Central memory CD8-positive, alpha-beta T cell (primary cell): ENCODE measurements around the gene CEACAM20.
"Not testable (repeated sequence)": the region's sequence is repeated elsewhere in the genome, so short reads cannot be mapped to it uniquely, and the experiment has no call there.

Experiments used
- ATAC-seq: fragments of 150-1000 bp; cut with Tn5 transposase; replicated peaks from 2 replicates; pipeline ENCODE4 v1.10.0; 2022; ENCODE audit warnings: mild to moderate bottlenecking, moderate FRiP score, moderate number of reproducible peaks; ENCODE audit not compliant: poor library complexity, severe bottlenecking; ENCODE audit errors: extremely low read depth
- DNase-seq, 2 donors: peaks; one replicate each; pipeline ENCODE4 v3.0.0; 2021; ENCODE audit warnings: low spot score in 2 of 2
- H3K27ac Mint-ChIP-seq: one replicate; pipeline ENCODE4 v1.8.0; 2022; ENCODE audit warnings: low read depth, mild to moderate bottlenecking, moderate library complexity, mixed read lengths
- H3K27me3 Mint-ChIP-seq: one replicate; pipeline ENCODE4 v1.8.0; 2022; ENCODE audit warnings: mixed read lengths
- H3K36me3 Mint-ChIP-seq: one replicate; pipeline ENCODE4 v1.8.0; 2022; ENCODE audit warnings: mild to moderate bottlenecking, moderate library complexity, mixed read lengths; ENCODE audit not compliant: insufficient read depth
- H3K4me1 Mint-ChIP-seq: one replicate; pipeline ENCODE4 v1.8.0; 2022; ENCODE audit warnings: mixed read lengths
- H3K4me3 Mint-ChIP-seq: one replicate; pipeline ENCODE4 v1.8.0; 2022; ENCODE audit warnings: mild to moderate bottlenecking, moderate library complexity, mixed read lengths
- H3K9me3 Mint-ChIP-seq: one replicate; pipeline ENCODE4 v1.8.0; 2022; ENCODE audit warnings: mixed read lengths

The CEACAM20 gene

GRCh38 chr19:44509478-44509877, 20.0 kb downstream of the CEACAM20 start:
- Mint-ChIP-seq H3K9me3 (peaks cover 15% of the 10 kb centered on the region), H3K27ac (no peak overlapping the region), H3K36me3 (no peaks in the 10 kb centered on the region), H3K4me1 (no peaks in the 10 kb centered on the region), H3K4me3 (no peak overlapping the region), H3K27me3 (peaks cover 75% of the 10 kb centered on the region)
- DNase-seq: no peak
- ATAC-seq: no peak

- peak; percentile 91 for ATAC-seq
- H3K27me3 Mint-ChIP-seq: peaks cover 12% of the 10 kb centered on the region
- H3K4me1 Mint-ChIP-seq: peaks cover 45% of the 10 kb centered on the region
- peaks cover 31% of the 10 kb centered on the region for H3K9me3 Mint-ChIP-seq
- H3K36me3 Mint-ChIP-seq: peaks cover 22% of the 10 kb centered on the region
- peak; percentile 90 to 96 for DNase-seq
- peak within 1 kb of the TSS; percentile 97 for H3K4me3 Mint-ChIP-seq
- H3K27ac Mint-ChIP-seq: peak within 1 kb of the TSS; percentile 94
Observed at GRCh38 chr19:44499962-44500949, 29.2 kb downstream of the CEACAM20 start, which contains the start of gene ZNF180. Gene ZNF180 (minus strand): TSS chr19:44500522. CDS start chr19:44497334, 3,188 bp downstream.

GRCh38 chr19:44499559-44499958, 29.9 kb downstream of the CEACAM20 start:
- Mint-ChIP-seq H3K4me3 (peak overlapping the region; percentile 97), H3K9me3 (peaks cover 37% of the 10 kb centered on the region), H3K27me3 (peaks cover 6% of the 10 kb centered on the region), H3K36me3 (peaks cover 26% of the 10 kb centered on the region), H3K27ac (peak overlapping the region; percentile 94), H3K4me1 (peaks cover 49% of the 10 kb centered on the region)
- no peak for DNase-seq
- ATAC-seq: no peak

- peaks cover 29% of the 10 kb centered on the region for H3K36me3 Mint-ChIP-seq
Observed at GRCh38 chr19:44498988-44499387, 30.5 kb downstream of the CEACAM20 start.

GRCh38 chr19:44496711-44497110, 32.8 kb downstream of the CEACAM20 start:
- H3K4me3 Mint-ChIP-seq: no peak overlapping the region
- no peaks in the 10 kb centered on the region for H3K27me3 Mint-ChIP-seq
- peaks cover 46% of the 10 kb centered on the region for H3K36me3 Mint-ChIP-seq
- no peak overlapping the region for H3K27ac Mint-ChIP-seq
- H3K4me1 Mint-ChIP-seq: peaks cover 56% of the 10 kb centered on the region
- DNase-seq (no peak), ATAC-seq (no peak)
- peaks cover 49% of the 10 kb centered on the region for H3K9me3 Mint-ChIP-seq

More at GRCh38 chr19:44498988-44499387, 30.5 kb downstream of the CEACAM20 start:
- Mint-ChIP-seq H3K27ac (peak overlapping the region; percentile 94), H3K27me3 (no peaks in the 10 kb centered on the region), H3K4me3 (peak overlapping the region; percentile 97), H3K9me3 (peaks cover 37% of the 10 kb centered on the region), H3K4me1 (peaks cover 49% of the 10 kb centered on the region)
- DNase-seq: no peak
- ATAC-seq: no peak

GRCh38 chr19:44476559-44477408, 52.7 kb downstream of the CEACAM20 start:
- Mint-ChIP-seq H3K36me3 (peaks cover 50% of the 10 kb centered on the region), H3K4me1 (no peaks in the 10 kb centered on the region), H3K27ac (peak overlapping the region; percentile 78), H3K27me3 (no peaks in the 10 kb centered on the region), H3K4me3 (peak overlapping the region; percentile 43), H3K9me3 (peaks cover 35% of the 10 kb centered on the region)
- no peak for ATAC-seq
- no peak for DNase-seq

- H3K27me3 Mint-ChIP-seq, H3K4me1 Mint-ChIP-seq, H3K27ac Mint-ChIP-seq, H3K4me3 Mint-ChIP-seq, H3K36me3 Mint-ChIP-seq, DNase-seq, ATAC-seq: not testable (repeated sequence)
- H3K9me3 Mint-ChIP-seq: peaks cover 46% of the 10 kb centered on the region
Observed at GRCh38 chr19:44468730-44469129, 60.7 kb downstream of the CEACAM20 start.

- DNase-seq, H3K27ac Mint-ChIP-seq, H3K4me1 Mint-ChIP-seq, H3K4me3 Mint-ChIP-seq, ATAC-seq, H3K36me3 Mint-ChIP-seq, H3K27me3 Mint-ChIP-seq: not testable (repeated sequence)
- peaks cover 33% of the 10 kb centered on the region for H3K9me3 Mint-ChIP-seq
Observed at GRCh38 chr19:44462600-44463286, 66.7 kb downstream of the CEACAM20 start.
